ENCODE measurements around the gene R3HCC1L. TPM values are rescaled to one million over a fixed set of nuclear protein-coding genes. Genes with fewer than 3 reads are reported as not detected.
"Not testable (repeated sequence)": the region's sequence is repeated elsewhere in the genome, so short reads cannot be mapped to it uniquely, and the experiment has no call there.

Gene R3HCC1L
- total and polyA plus RNA-seq, 2 donors (not counting 1 experiment from before 2014, with no cell fraction given), result 11.6 to 25.1 TPM

- DNase-seq (no peak), ATAC-seq (ENCODE audit: low read depth) (no peak)
- intact Hi-C loops (cut with micrococcal nuclease), result no loop called here
- Histone ChIP-seq H3K79me2 (ENCODE audit: control insufficient read depth, insufficient read depth, low read length) (peaks cover 47% of the 10 kb centered on the region), H3K9ac (ENCODE audit: low read length) (no peak overlapping the region), H3K27me3 (replicated peaks in 1 of 4; ENCODE audit: control extremely low read depth in 1 of 4, control insufficient read depth in 3 of 4, insufficient read depth in 4 of 4, low read length in 3 of 4) (no peaks in the 10 kb centered on the region), H3K9me3 (ENCODE audit: control extremely low read depth in 1 of 3, control insufficient read depth in 2 of 3, insufficient read depth in 1 of 3, low read length in 2 of 3) (no peaks in the 10 kb centered on the region), H2AFZ (ENCODE audit: insufficient read depth, low read depth, low read length, poor library complexity, severe bottlenecking) (no peak overlapping the region), H4K20me1 (ENCODE audit: control insufficient read depth, insufficient read depth, low read length, poor library complexity, severe bottlenecking) (peaks cover 25% of the 10 kb centered on the region), H3K4me2 (replicated peaks; ENCODE audit: low read depth, low read length, poor library complexity, severe bottlenecking) (no peak overlapping the region), H3K4me1 (ENCODE audit: control insufficient read depth in 2 of 2, insufficient read depth in 2 of 2, low read length in 2 of 2) (peaks cover 19% of the 10 kb centered on the region in 2 donors), H3K27ac (ENCODE audit: low read length in 2 of 2) (no peak overlapping the region), H3K4me3 (ENCODE audit: control extremely low read depth in 1 of 5, extremely low read depth in 1 of 5, insufficient read depth in 1 of 5, low read depth in 2 of 5, low read length in 4 of 5) (no peak overlapping the region), H3K36me3 (replicated peaks in 1 of 2; ENCODE audit: control extremely low read depth in 1 of 2, control insufficient read depth in 1 of 2, extremely low read depth in 1 of 2, insufficient read depth in 2 of 2, low read length in 1 of 2) (peaks cover 12 to 18% of the 10 kb centered on the region in 2 experiments)
- H3K9me3 Mint-ChIP-seq (ENCODE audit: insufficient read depth), result no peaks in the 10 kb centered on the region
- peaks cover 35% of the 10 kb centered on the region for H3K4me1 Mint-ChIP-seq
- 100% methylated on average over 3 of the region's 5 CpGs for WGBS (ENCODE audit: insufficient coverage)
- POLR2A ChIA-PET, result no interaction called here
- TF ChIP-seq CTCF (IDR thresholded peaks at IDR 0.05) (no peak), EZH2 (IDR thresholded peaks at IDR 0.05; ENCODE audit: borderline replicate concordance, insufficient read depth, low read depth, low read length, poor library complexity, severe bottlenecking) (no peak)
- H3K27ac Mint-ChIP-seq, result no peak overlapping the region
- H3K4me3 Mint-ChIP-seq, result no peak overlapping the region
- no peaks in the 10 kb centered on the region for H3K27me3 Mint-ChIP-seq
- CTCF ChIA-PET, result interaction anchor here (1.8 to 3.3 kb wide), 3 partner anchors 13 to 137 kb away, joined by 5 to 9 read pairs (median 9); no protein-coding TSS in a partner anchor
These were observed 38.0 kb downstream of the R3HCC1L start for GRCh38 chr10:98172495-98172894.

GRCh38 chr10:98173260-98173659 lies 38.8 kb downstream of the R3HCC1L start:
- Histone ChIP-seq H3K36me3 (replicated peaks in 1 of 2; ENCODE audit: control extremely low read depth in 1 of 2, control insufficient read depth in 1 of 2, extremely low read depth in 1 of 2, insufficient read depth in 2 of 2, low read length in 1 of 2) (peaks cover 12 to 18% of the 10 kb centered on the region in 2 experiments), H4K20me1 (ENCODE audit: control insufficient read depth, insufficient read depth, low read length, poor library complexity, severe bottlenecking) (peaks cover 18% of the 10 kb centered on the region), H2AFZ (ENCODE audit: insufficient read depth, low read depth, low read length, poor library complexity, severe bottlenecking) (no peak overlapping the region), H3K79me2 (ENCODE audit: control insufficient read depth, insufficient read depth, low read length) (peaks cover 47% of the 10 kb centered on the region), H3K9me3 (ENCODE audit: control extremely low read depth in 1 of 3, control insufficient read depth in 2 of 3, insufficient read depth in 1 of 3, low read length in 2 of 3) (no peaks in the 10 kb centered on the region), H3K4me3 (ENCODE audit: control extremely low read depth in 1 of 5, extremely low read depth in 1 of 5, insufficient read depth in 1 of 5, low read depth in 2 of 5, low read length in 4 of 5) (no peak overlapping the region), H3K4me1 (ENCODE audit: control insufficient read depth in 2 of 2, insufficient read depth in 2 of 2, low read length in 2 of 2) (peaks cover 11% of the 10 kb centered on the region in 2 donors), H3K27ac (ENCODE audit: low read length in 2 of 2) (no peak overlapping the region), H3K27me3 (replicated peaks in 1 of 4; ENCODE audit: control extremely low read depth in 1 of 4, control insufficient read depth in 3 of 4, insufficient read depth in 4 of 4, low read length in 3 of 4) (no peaks in the 10 kb centered on the region), H3K4me2 (replicated peaks; ENCODE audit: low read depth, low read length, poor library complexity, severe bottlenecking) (no peak overlapping the region), H3K9ac (ENCODE audit: low read length) (no peak overlapping the region)
- Mint-ChIP-seq H3K4me3 (no peak overlapping the region), H3K27me3 (no peaks in the 10 kb centered on the region), H3K4me1 (peaks cover 31% of the 10 kb centered on the region), H3K9me3 (ENCODE audit: insufficient read depth) (no peaks in the 10 kb centered on the region), H3K27ac (no peak overlapping the region)
- no peak for DNase-seq
- intact Hi-C loops (cut with micrococcal nuclease), result no loop called here
- ChIA-PET CTCF (interaction anchor here (1.8 kb wide), 1 partner anchor 136 kb away, joined by 5 read pairs; no protein-coding TSS in a partner anchor), POLR2A (no interaction called here)
- WGBS (ENCODE audit: insufficient coverage), result 100% methylated on average over 3 of the region's 6 CpGs
- ATAC-seq (ENCODE audit: low read depth), result no peak
- TF ChIP-seq CTCF (IDR thresholded peaks at IDR 0.05) (no peak), EZH2 (IDR thresholded peaks at IDR 0.05; ENCODE audit: borderline replicate concordance, insufficient read depth, low read depth, low read length, poor library complexity, severe bottlenecking) (no peak)

GRCh38 chr10:98182351-98182915 lies 48.0 kb downstream of the R3HCC1L start:
- H3K27ac ChIP-seq (ENCODE audit: low read length in 2 of 2); DNase-seq; intact Hi-C loops (cut with micrococcal nuclease); H3K9ac ChIP-seq (ENCODE audit: low read length); H2AFZ ChIP-seq (ENCODE audit: insufficient read depth, low read depth, low read length, poor library complexity, severe bottlenecking); H3K27me3 Mint-ChIP-seq; POLR2A ChIA-PET; H3K4me3 Mint-ChIP-seq; H3K4me1 ChIP-seq (ENCODE audit: control insufficient read depth in 2 of 2, insufficient read depth in 2 of 2, low read length in 2 of 2); H3K27me3 ChIP-seq (replicated peaks in 1 of 4; ENCODE audit: control extremely low read depth in 1 of 4, control insufficient read depth in 3 of 4, insufficient read depth in 4 of 4, low read length in 3 of 4); H3K9me3 ChIP-seq (ENCODE audit: control extremely low read depth in 1 of 3, control insufficient read depth in 2 of 3, insufficient read depth in 1 of 3, low read length in 2 of 3); H3K27ac Mint-ChIP-seq; ATAC-seq (ENCODE audit: low read depth); H3K4me3 ChIP-seq (ENCODE audit: control extremely low read depth in 1 of 5, extremely low read depth in 1 of 5, insufficient read depth in 1 of 5, low read depth in 2 of 5, low read length in 4 of 5); H3K4me2 ChIP-seq (replicated peaks; ENCODE audit: low read depth, low read length, poor library complexity, severe bottlenecking); H3K9me3 Mint-ChIP-seq (ENCODE audit: insufficient read depth): not testable (repeated sequence)
- Histone ChIP-seq H3K36me3 (replicated peaks in 1 of 2; ENCODE audit: control extremely low read depth in 1 of 2, control insufficient read depth in 1 of 2, extremely low read depth in 1 of 2, insufficient read depth in 2 of 2, low read length in 1 of 2) (peaks cover 4 to 29% of the 10 kb centered on the region in 2 experiments), H4K20me1 (ENCODE audit: control insufficient read depth, insufficient read depth, low read length, poor library complexity, severe bottlenecking) (peaks cover 20% of the 10 kb centered on the region), H3K79me2 (ENCODE audit: control insufficient read depth, insufficient read depth, low read length) (peaks cover 55% of the 10 kb centered on the region)
- WGBS (ENCODE audit: insufficient coverage), result 98% methylated on average over 11 of the region's 14 CpGs
- peaks cover 20% of the 10 kb centered on the region for H3K4me1 Mint-ChIP-seq
- CTCF ChIA-PET, result interaction anchor here (2.0 kb wide), 1 partner anchor 12 kb away, joined by 6 read pairs; no protein-coding TSS in a partner anchor
